ENCODE data around the gene MYCBP2.

- no peak for TF ChIP-seq CTCF (IDR thresholded peaks at IDR 0.05)
- TF ChIP-seq POLR2A (IDR thresholded peaks at IDR 0.05), result no peak
- no peak for TF ChIP-seq EP300 (IDR thresholded peaks at IDR 0.05)
Measured at GRCh38 chr13:77093735-77094134, 233.2 kb downstream of the MYCBP2 start.
